DMS114 treated with DMSO at 0.1 percent for 48 hours (cell line): ENCODE data around the gene CTTNBP2.

ENCODE experiments used
- DNase-seq: peaks from one replicate; lab custom pipeline; 2025; ENCODE audit not compliant: unreplicated experiment; lab: John Stamatoyannopoulos, UW

The CTTNBP2 gene

GRCh38 chr7:117828825-117829224, 44.4 kb downstream of the CTTNBP2 start:
- DNase-seq, result no peak

DNA sequence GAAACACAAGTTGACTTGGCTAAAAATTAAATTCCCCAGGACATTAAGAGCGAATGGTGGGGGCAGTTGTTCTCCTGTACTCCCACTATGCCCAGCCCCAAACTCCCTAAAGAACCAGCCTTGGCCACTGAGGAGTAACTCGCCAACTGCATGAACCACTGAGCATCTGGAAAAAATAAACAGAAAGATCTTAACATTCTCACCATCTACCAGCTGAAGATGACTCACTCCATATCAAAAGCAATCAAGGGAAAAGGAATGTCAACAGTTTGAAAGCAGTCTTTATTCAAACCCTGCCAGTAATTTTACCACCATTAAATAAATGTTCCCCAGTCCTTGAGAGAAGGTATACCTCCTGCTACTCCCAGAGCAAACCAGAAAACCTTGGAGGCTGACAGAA, 45.4 kb downstream of the CTTNBP2 start:
- no peak for DNase-seq

GRCh38 chr7:117825132-117825531, 48.1 kb downstream of the CTTNBP2 start:
- DNase-seq, result no peak

- DNase-seq, result no peak
These were observed 48.6 kb downstream of the CTTNBP2 start for GRCh38 chr7:117824592-117824991.

DNA sequence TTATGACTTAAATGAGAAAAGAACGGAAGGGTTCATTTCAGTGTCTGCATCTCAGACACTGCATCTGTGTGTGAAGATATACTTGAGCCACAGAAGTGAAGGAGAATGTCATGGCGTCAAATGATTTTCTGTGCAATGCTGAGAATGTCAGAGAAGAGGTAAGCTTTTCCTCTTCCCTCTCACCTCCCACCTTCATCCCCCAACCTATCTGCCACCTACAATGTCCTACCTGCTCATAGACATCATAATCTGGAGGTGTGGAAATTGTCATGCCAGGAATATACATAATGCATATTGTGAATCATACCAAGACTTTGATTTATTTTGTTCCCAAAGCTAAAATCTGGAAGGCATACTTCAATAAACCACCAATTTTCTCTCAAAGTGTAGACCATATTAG, 53.7 kb downstream of the CTTNBP2 start:
- no peak for DNase-seq

GRCh38 chr7:117818232-117818631, 55.0 kb downstream of the CTTNBP2 start:
- DNase-seq, result no peak

GRCh38 chr7:117816727-117817126, 56.5 kb downstream of the CTTNBP2 start:
- DNase-seq, result no peak

DNA sequence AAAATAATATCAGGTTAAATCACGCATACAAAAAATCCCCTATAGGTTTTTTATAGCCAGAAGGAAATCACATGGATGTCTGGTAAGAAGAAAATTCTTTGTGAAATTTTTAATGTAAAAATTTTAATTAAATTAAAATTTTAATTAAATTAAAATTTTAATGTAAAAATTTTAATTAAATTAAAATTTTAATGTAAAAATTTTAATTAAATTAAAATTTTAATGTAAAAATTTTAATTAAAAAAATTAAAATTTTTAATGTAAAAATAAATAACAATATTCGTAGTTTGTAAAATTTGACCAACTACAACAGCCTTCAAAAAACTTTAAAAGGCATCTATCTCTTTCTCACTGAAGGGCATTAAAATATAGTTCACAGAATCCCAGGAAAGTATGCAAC, 61.5 kb downstream of the CTTNBP2 start:
- no peak for DNase-seq

DNA sequence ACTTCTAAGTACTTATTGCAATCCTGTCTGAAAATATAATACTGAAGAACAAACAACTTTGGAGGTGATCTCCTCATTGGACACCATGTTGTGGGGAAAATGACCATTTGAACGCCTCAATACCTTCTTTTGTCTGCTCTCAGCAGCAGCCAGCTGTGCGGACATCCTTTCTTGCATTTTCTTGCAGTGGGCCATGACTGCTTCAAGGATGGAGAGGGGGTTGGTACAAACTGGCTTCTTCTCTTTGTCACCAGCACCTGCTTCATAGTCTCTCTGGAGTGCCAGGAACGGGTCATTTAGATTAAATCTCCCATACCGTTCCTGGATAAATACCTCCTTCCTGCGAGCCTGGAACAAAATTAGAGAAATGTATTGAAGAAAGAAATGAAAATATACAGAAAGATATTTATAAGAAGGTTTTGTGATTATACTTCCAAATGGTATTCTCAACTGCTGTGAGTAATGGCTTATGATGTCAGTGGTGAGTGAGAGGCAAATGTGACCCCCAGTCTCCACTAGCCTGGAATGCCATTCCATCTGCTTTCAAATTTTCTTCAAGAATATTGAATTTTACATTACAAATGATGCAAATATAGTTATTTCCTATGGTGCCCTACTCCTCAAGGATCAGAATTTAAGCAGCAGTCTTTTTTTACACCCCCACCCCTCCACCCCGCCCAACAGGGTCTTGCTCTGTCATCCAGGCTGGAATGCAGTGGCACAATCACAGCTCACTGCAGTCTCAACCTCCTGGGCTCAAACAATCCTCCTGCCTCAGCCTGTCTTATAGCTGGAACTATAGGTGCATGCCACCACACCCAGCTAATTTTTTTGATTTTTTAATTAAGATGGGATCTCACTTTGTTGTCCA, 62.4 kb downstream of the CTTNBP2 start:
- DNase-seq, result no peak

DNA sequence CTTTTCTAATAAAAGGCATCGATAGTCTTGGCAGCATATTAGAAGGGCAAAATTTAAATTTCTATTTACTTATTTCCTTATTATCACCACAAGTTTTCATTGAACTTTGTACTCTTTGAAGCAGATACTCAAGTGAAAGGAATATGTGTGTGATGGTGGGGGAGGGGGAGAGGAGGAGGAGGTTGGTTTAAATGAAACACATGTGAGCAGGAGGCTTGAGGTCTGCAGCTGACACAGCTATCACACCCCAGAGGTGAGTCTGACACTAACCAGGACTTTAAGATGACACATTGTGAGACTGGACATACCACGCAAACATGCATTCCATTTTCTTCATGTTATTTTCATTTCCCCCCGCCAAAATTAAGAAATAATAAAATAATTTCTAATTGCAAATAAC, 63.3 kb downstream of the CTTNBP2 start:
- DNase-seq, result no peak

- DNase-seq, result no peak
These were observed 64.1 kb downstream of the CTTNBP2 start for GRCh38 chr7:117808910-117809705.

- no peak for DNase-seq
These were observed 64.9 kb downstream of the CTTNBP2 start for GRCh38 chr7:117808341-117808757.

DNA sequence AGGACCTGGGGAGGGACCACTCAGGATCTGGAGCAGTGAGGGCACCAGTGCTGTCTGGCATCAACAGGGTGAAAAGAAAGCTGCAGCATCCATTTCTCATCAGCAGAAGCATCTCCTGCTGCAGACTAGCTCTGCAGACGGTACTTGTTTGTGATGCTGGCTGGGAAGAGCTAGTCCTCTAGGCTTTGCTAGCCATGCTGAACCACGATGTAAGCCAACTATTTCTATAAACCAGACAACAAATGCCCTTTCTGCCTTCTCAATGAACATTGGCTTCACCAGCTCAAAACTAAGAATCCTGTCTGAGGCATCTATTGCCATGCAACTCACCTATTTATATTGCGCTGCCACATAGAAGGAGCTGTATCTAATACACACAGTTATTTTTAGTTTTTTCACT, 65.6 kb downstream of the CTTNBP2 start:
- no peak for DNase-seq

GRCh38 chr7:117806011-117806410, 67.2 kb downstream of the CTTNBP2 start:
- no peak for DNase-seq

DNA sequence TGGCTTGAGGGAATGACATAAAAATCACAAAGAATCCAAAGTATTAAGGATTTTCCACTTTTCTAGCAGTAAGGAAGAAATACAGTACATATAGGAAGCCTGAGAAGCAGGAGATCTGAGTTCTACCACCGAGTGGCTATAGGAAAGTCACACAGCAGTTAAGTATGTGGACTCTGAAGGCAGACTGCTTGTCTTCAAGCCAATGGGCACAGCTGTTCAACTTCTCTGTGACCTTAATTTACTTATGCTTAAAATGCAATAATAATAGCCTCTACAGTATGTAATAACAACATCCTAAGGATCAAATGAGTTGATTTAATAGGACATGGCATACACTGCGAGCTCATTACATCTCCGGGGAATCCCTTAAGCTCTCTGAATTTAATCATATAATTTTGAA, 68.0 kb downstream of the CTTNBP2 start:
- no peak for DNase-seq

DNA sequence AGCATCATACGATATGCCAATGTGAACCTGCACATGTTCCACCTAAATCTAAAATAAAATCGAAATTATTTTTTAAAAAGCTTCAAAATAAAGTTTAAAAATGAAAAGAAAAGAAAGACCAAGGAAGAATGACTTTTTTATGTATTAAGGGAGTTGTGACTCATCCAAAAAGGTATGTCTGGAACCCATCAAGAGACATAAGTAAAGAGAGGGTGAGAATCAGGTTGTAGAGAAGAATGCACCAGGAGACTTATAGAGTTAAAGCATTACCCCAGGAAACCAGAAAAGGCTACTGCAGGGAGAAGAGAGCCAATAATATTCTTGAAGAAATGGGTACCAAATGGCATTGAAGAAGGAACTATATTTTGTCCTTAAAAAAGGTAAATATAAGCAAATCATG, 69.8 kb downstream of the CTTNBP2 start:
- DNase-seq, result no peak

GRCh38 chr7:117802660-117803059, 70.6 kb downstream of the CTTNBP2 start:
- DNase-seq, result no peak

- DNase-seq, result no peak
These were observed 72.4 kb downstream of the CTTNBP2 start for GRCh38 chr7:117800841-117801240.

DNA sequence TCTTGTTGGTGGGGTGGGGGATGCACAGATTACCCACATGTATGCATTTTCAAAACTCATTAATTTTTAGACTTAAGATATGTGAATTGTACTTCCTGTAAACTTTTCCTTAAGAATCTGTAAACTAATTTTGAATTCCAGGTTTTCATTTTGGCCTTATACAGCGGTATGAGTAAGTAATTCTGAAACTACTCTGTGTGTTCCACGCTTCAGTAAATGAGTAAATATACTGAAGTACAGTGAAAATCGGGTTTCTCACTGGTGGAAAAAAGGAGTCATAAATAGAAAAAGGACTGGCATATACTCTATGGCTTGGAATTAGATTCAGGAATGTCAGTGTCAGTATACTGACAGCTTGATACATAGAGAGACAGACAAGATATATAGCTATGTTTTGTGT, 72.8 kb downstream of the CTTNBP2 start:
- DNase-seq, result no peak

GRCh38 chr7:117796889-117797288, 76.4 kb downstream of the CTTNBP2 start:
- DNase-seq, result no peak

DNA sequence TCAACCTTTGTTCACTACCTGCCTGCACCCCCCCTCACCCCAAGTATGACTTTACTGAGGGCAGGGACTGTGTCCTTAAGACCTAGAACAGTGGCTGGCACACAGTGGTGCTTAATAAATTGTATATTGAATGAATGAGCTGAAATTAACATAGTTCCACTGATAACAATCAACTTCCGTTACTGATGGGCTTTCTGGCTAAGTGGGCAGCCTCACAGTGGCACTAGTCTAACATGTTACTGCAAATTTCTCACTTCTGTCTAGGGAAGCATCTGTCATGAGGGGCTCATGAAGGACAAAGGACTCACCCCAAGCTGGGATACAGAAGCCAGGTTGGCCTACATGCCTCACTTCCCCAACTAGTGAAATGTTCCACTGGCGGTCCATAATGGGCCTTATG, 79.3 kb downstream of the CTTNBP2 start:
- DNase-seq, result no peak

DNA sequence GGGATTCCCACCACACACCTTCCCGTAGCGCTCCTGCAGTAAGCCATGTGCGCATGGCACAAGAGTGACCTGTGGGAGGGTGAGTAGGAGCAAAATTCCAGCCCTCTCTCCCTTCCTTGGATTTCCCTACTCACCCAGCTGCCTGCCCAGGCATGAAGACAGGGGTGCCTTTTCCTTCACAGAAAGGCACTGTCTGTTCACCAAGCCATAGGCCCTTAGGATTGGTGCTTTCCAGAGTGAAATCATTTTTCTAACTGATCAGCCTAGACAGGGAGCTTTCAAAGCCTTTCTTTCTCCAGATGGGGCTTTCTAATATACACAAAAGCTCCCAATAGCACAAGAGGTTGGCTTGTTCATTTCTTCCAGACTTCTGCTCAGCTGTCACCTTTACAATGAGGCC, 79.7 kb downstream of the CTTNBP2 start:
- no peak for DNase-seq
